OCI-LY7 (cell line): ENCODE measurements around the gene PDE8B. TPM values are rescaled to one million over a fixed set of nuclear protein-coding genes. Genes with fewer than 3 reads are reported as not detected.

Experiments
- BruUV-seq: library from RNA; stranded (reverse); fragments of 400-500 nt; replicated peaks from 2 replicates; lab custom pipeline; 2021; lab: Mats Ljungman, UMichigan
- CTCF ChIA-PET: fragments of 300-600 bp; sonication (Branson Sonifier 250); formaldehyde crosslinking; loops from one replicate; lab custom pipeline; 2022; ENCODE audit warnings: antibody characterized with exemption; ENCODE audit not compliant: unreplicated experiment; lab: Charles Lee
- POLR2A ChIA-PET: fragments of 300-600 bp; sonication (Branson Sonifier 250); formaldehyde crosslinking; loops from one replicate; lab custom pipeline; 2022; ENCODE audit warnings: antibody characterized with exemption; lab: Charles Lee
- DNase-seq: peaks from one replicate; pipeline ENCODE4 v3.0.0-alpha.2; 2015; ENCODE audit warnings: low spot score
- H2AFZ ChIP-seq: fragments of 200-600 bp; sonication (generic), shearing (Covaris generic); 2 replicates; pipeline ENCODE4 v1.6.1; 2014; ENCODE audit warnings: mild to moderate bottlenecking, antibody characterized with exemption, low read length, moderate library complexity
- H3K27ac ChIP-seq: fragments of 200-600 bp; sonication (generic); 2 replicates; pipeline ENCODE4 v1.5.1; 2014; ENCODE audit warnings: mixed run types, low read depth, mild to moderate bottlenecking, moderate library complexity, low read length, inconsistent platforms; ENCODE audit not compliant: poor library complexity, severe bottlenecking
- H3K36me3 ChIP-seq: fragments of 200-600 bp; sonication (generic); 2 replicates; pipeline ENCODE4 v1.6.1; 2014; ENCODE audit warnings: mild to moderate bottlenecking, antibody characterized with exemption, low read length, moderate library complexity, mixed read lengths; ENCODE audit not compliant: insufficient read depth
- H3K4me1 ChIP-seq: fragments of 200-600 bp; sonication (generic); 2 replicates; pipeline ENCODE4 v1.5.1; 2014; ENCODE audit warnings: mild to moderate bottlenecking, low read length; ENCODE audit not compliant: insufficient read depth, poor library complexity, severe bottlenecking
- H3K4me2 ChIP-seq: fragments of 200-600 bp; sonication (generic); 2 replicates; pipeline ENCODE4 v1.6.1; 2014; ENCODE audit warnings: mild to moderate bottlenecking, low read length
- H3K4me3 ChIP-seq: fragments of 200-600 bp; sonication (generic); 2 replicates; pipeline ENCODE4 v1.5.1; 2014; ENCODE audit warnings: mild to moderate bottlenecking, low read depth, low read length; ENCODE audit not compliant: poor library complexity, severe bottlenecking
- H3K79me2 ChIP-seq: fragments of 200-600 bp; sonication (generic); 2 replicates; pipeline ENCODE4 v1.6.1; 2016; ENCODE audit warnings: low read depth, mild to moderate bottlenecking, low read length, moderate library complexity, mixed read lengths; ENCODE audit not compliant: insufficient read depth
- H3K9me2 ChIP-seq: fragments of 200-600 bp; sonication (generic); 2 replicates; pipeline ENCODE4 v1.6.1; 2016; ENCODE audit warnings: mild to moderate bottlenecking, low read length, mixed read lengths; ENCODE audit not compliant: insufficient read depth
- H3K9me3 ChIP-seq: fragments of 200-600 bp; sonication (generic); 2 replicates; pipeline ENCODE4 v1.6.1; 2014; ENCODE audit warnings: mild to moderate bottlenecking, mixed run types, low read length, mixed read lengths
- H4K20me1 ChIP-seq: fragments of 200-600 bp; sonication (generic); 2 replicates; pipeline ENCODE4 v1.6.1; 2014; ENCODE audit warnings: mild to moderate bottlenecking, antibody characterized with exemption, low read length, moderate library complexity, mixed read lengths; ENCODE audit not compliant: insufficient read depth
- EZH2phosphoT487 ChIP-seq: fragments of 200-600 bp; sonication (generic); IDR thresholded peaks from 2 replicates; pipeline ENCODE4 v1.6.1; 2018; ENCODE audit warnings: low read depth, borderline replicate concordance, mild to moderate bottlenecking, mixed run types, antibody characterized with exemption, low read length, moderate library complexity, mixed read lengths
- intact Hi-C: fragments of 100-400 bp; cut with micrococcal nuclease; formaldehyde crosslinking; loops from one replicate; pipeline ENCODE4 v1.10.0; 2022; ENCODE audit not compliant: unreplicated experiment
- total RNA-seq, 2 experiments: library from RNA; depleted of rRNA in 1 of 2; stranded (reverse); fragments of >200 nt in 1 of 2; shearing (Covaris generic) in 1 of 2; gene quantifications; 2 replicates each; pipeline ENCODE4 v1.2.3, GENCODE V29; 2014 to 2022
- TF ChIP-seq, protein P1 (sequence below): fragments of 200-600 bp; sonication (generic); conservative IDR thresholded peaks from 2 replicates; pipeline ENCODE4 v1.5.1; 2014; ENCODE audit warnings: mild to moderate bottlenecking, antibody characterized with exemption, low read length, moderate library complexity, mixed read lengths

Gene PDE8B
- total RNA-seq, 2 experiments from 2014 or later: 0.21 to 0.22 TPM

DNA sequence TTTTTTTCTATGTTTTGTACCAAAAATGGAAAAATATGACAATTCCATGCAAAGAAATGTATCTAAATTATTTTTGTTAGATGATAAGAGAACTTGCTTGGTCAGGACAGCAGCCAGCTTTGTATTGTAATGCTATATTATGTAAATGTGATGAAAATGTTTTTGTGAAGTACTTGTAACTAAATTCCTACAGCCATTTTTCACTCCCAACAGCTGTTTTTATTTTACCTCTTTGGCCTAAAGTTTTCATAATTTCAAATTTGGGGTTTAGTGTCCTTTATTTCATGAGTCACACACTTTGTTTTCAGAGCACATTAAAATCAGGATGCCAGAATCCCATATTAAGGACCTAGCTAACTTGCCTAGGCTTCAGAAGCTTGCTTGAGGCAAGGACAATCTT, 217.5 kb downstream of the PDE8B start:
- BruUV-seq: no TSS peak

DNA sequence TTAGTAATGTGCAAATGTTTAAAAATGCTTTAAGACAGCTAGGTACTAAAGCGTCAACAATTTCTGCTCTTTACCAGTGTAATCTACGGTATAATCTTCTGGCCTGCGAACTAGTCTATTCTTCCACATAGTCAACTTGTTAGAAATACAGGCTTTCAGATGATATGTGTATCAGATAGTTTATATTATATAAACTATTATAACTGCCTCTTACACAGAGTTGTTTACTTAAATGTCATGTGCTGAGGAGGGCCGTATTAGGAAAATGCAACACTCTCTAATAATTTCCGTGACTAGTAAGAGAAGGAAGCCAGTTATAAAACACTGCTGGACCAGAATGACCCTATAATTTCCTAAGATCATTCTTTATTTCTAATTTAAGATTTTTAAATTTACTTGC, 218.0 kb downstream of the PDE8B start:
- H3K4me1 ChIP-seq: no peaks in the 10 kb centered on the region

More for the DNA sequence above, 217.5 kb downstream of the PDE8B start:
- H3K4me3 ChIP-seq: no peak overlapping the region
- no peaks in the 10 kb centered on the region for H3K9me2 ChIP-seq
- TF ChIP-seq, protein P1, sequence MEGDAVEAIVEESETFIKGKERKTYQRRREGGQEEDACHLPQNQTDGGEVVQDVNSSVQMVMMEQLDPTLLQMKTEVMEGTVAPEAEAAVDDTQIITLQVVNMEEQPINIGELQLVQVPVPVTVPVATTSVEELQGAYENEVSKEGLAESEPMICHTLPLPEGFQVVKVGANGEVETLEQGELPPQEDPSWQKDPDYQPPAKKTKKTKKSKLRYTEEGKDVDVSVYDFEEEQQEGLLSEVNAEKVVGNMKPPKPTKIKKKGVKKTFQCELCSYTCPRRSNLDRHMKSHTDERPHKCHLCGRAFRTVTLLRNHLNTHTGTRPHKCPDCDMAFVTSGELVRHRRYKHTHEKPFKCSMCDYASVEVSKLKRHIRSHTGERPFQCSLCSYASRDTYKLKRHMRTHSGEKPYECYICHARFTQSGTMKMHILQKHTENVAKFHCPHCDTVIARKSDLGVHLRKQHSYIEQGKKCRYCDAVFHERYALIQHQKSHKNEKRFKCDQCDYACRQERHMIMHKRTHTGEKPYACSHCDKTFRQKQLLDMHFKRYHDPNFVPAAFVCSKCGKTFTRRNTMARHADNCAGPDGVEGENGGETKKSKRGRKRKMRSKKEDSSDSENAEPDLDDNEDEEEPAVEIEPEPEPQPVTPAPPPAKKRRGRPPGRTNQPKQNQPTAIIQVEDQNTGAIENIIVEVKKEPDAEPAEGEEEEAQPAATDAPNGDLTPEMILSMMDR: no peak
- TF ChIP-seq EZH2phosphoT487: no peak
- no peak overlapping the region for H3K4me2 ChIP-seq
- no peak overlapping the region for H3K27ac ChIP-seq
- no peaks in the 10 kb centered on the region for H3K79me2 ChIP-seq
- H3K36me3 ChIP-seq: peaks cover 48% of the 10 kb centered on the region
- POLR2A ChIA-PET: interaction anchor here (0.7 to 1.8 kb wide), 3 partner anchors 9 to 326 kb away, joined by 3 to 10 read pairs (median 5); no protein-coding TSS in a partner anchor
- intact Hi-C loops: no loop called here
- DNase-seq: no peak
- CTCF ChIA-PET: no interaction called here
- no peaks in the 10 kb centered on the region for H3K4me1 ChIP-seq
- no peaks in the 10 kb centered on the region for H3K9me3 ChIP-seq
- H2AFZ ChIP-seq: no peak overlapping the region
- no peaks in the 10 kb centered on the region for H4K20me1 ChIP-seq

DNA sequence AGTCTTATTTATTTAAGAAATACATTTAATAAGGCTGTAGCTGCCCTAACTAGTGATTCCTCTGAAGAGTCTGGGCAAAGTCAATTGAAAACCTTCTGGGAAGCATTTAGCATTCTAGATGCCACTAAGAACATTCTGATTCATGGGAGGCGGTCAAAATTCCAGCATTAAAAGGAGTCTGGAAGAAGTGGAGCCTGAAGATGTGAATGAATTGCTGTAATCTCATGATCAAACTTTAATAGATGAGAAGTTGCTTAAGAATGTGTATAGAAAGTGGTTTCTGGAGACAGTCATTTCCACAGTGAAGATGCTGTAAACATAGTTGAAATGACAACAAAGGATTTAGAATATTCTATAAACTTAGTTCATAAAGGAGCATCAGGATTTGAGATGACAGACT, 220.2 kb downstream of the PDE8B start:
- Histone ChIP-seq H3K4me3 (no peak overlapping the region), H3K4me2 (no peak overlapping the region), H3K4me1 (no peaks in the 10 kb centered on the region), H3K9me2 (no peaks in the 10 kb centered on the region), H3K27ac (no peak overlapping the region), H3K79me2 (no peaks in the 10 kb centered on the region), H3K36me3 (peaks cover 69% of the 10 kb centered on the region), H4K20me1 (no peaks in the 10 kb centered on the region), H2AFZ (no peak overlapping the region), H3K9me3 (no peaks in the 10 kb centered on the region)
- TF ChIP-seq EZH2phosphoT487: no peak
- TF ChIP-seq, protein P1: no peak
- intact Hi-C loops: no loop called here
- POLR2A ChIA-PET: interaction anchor here (0.8 kb wide), 1 partner anchor 61 kb away, joined by 3 read pairs; no protein-coding TSS in a partner anchor
- no TSS peak for BruUV-seq
- no peak for DNase-seq
- CTCF ChIA-PET: no interaction called here

More for the DNA sequence above, 218.0 kb downstream of the PDE8B start:
- intact Hi-C loops: no loop called here
- Histone ChIP-seq H3K4me3 (no peak overlapping the region), H4K20me1 (no peaks in the 10 kb centered on the region), H3K9me2 (no peaks in the 10 kb centered on the region), H3K79me2 (no peaks in the 10 kb centered on the region), H3K4me2 (no peak overlapping the region), H3K27ac (no peak overlapping the region), H3K36me3 (peaks cover 52% of the 10 kb centered on the region), H2AFZ (no peak overlapping the region), H3K9me3 (no peaks in the 10 kb centered on the region)
- no peak for TF ChIP-seq EZH2phosphoT487
- TF ChIP-seq, protein P1: no peak
- BruUV-seq: no TSS peak
- no peak for DNase-seq
- ChIA-PET POLR2A (interaction anchor here (0.7 to 1.4 kb wide), 2 partner anchors 10 to 327 kb away, joined by 3 to 5 read pairs; no protein-coding TSS in a partner anchor), CTCF (no interaction called here)
